Activated CD4-positive, alpha-beta memory T cell treated with anti-CD3 and anti-CD28 coated beads for 36 hours (primary cell): ENCODE measurements around the gene TULP1. TPM values are rescaled to one million over a fixed set of nuclear protein-coding genes. Genes with fewer than 3 reads are reported as not detected.

ENCODE experiments used
- CTCF ChIA-PET: fragments of 350-600 bp; sonication (Branson Sonifier 250); formaldehyde crosslinking; loops from one replicate; lab custom pipeline; 2021; ENCODE audit warnings: antibody characterized with exemption, inconsistent platforms; lab: Charles Lee
- POLR2A ChIA-PET: fragments of 350-600 bp; sonication (Branson Sonifier 250); formaldehyde crosslinking; loops from one replicate; lab custom pipeline; 2021; ENCODE audit warnings: antibody characterized with exemption; lab: Charles Lee
- DNase-seq: peaks from one replicate; pipeline ENCODE4 v3.0.0-alpha.2; 2020
- H3K27ac Mint-ChIP-seq: one replicate; pipeline ENCODE4 v1.8.0; 2021; ENCODE audit warnings: mixed read lengths
- H3K27me3 Mint-ChIP-seq: one replicate; pipeline ENCODE4 v1.8.0; 2021; ENCODE audit warnings: mixed read lengths
- H3K36me3 Mint-ChIP-seq: one replicate; pipeline ENCODE4 v1.8.0; 2021; ENCODE audit warnings: mixed read lengths
- H3K4me1 Mint-ChIP-seq: one replicate; pipeline ENCODE4 v1.8.0; 2021; ENCODE audit warnings: low read depth, mixed read lengths
- H3K4me3 Mint-ChIP-seq: one replicate; pipeline ENCODE4 v1.8.0; 2021; ENCODE audit warnings: mild to moderate bottlenecking, mixed read lengths
- H3K9me3 Mint-ChIP-seq: one replicate; pipeline ENCODE4 v1.8.0; 2021; ENCODE audit warnings: mixed read lengths
- intact Hi-C: fragments of 100-400 bp; cut with micrococcal nuclease; formaldehyde crosslinking; loops from one replicate; pipeline ENCODE4 v1.15.1; 2023
- total RNA-seq, 2 experiments: library from RNA; stranded (reverse); gene quantifications; one replicate each; pipeline ENCODE4 v1.2.3, GENCODE V29; 2021

Gene TULP1
- not detected for total RNA-seq

DNA sequence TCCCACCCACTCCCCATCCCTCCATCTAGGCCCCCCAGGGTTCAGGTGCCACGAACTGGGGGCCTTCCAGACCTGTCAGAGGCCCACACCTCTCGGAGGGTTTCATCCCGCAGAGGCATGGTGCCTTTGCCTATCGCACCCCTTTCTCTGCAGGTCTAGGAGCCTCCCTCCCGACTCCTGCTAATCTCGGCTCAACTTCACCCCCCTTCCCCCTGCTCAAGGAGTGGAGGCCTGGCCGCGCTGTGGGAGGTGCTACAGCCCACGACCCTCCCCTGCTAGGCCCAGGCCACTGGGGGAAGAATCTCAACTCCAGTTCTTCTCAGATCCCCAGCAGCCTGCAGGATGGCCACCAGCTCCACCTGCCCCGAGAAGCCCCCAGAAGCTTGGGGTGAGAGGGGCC is at the start of gene TULP1:
TULP1 (minus strand) TSS at position 157 of the 400 bp plus-strand sequence; CDS start at position 119, 38 bp downstream.
- intact Hi-C loops: no loop called here
- ChIA-PET CTCF (no interaction called here), POLR2A (no interaction called here)
- Mint-ChIP-seq H3K9me3 (no peaks in the 10 kb centered on the region), H3K4me1 (no peaks in the 10 kb centered on the region), H3K27me3 (peaks cover 11% of the 10 kb centered on the region), H3K4me3 (no peak within 1 kb of the TSS), H3K36me3 (no peaks in the 10 kb centered on the region), H3K27ac (no peak within 1 kb of the TSS)
- DNase-seq: no peak

DNA sequence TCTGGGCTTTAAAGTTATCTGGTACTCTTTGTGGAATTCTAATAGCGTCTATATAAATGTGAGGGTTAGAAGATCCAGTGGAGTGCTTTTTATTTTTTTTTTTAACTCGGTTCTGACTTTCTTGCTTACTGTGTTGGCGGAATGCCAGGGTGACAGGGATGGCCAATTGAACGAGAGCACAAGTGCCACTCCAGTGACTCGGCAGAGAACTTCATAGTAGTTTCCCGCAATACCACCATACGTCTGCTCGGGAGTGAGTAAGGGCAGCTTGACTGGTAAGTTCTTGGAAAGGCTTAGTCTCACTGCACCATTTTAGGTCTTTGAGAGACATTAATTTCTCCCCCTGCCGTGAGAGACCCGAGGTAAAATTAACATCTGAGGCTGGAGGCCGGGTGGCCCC is 49.4 kb upstream of the TULP1 start:
- intact Hi-C loops: no loop called here
- POLR2A ChIA-PET: no interaction called here
- no peak overlapping the region for H3K27ac Mint-ChIP-seq
- H3K4me1 Mint-ChIP-seq: peaks cover 5% of the 10 kb centered on the region
- H3K27me3 Mint-ChIP-seq: peaks cover 5% of the 10 kb centered on the region
- H3K36me3 Mint-ChIP-seq: no peaks in the 10 kb centered on the region
- CTCF ChIA-PET: interaction anchor here (1.0 to 2.4 kb wide), 2 partner anchors 22 to 175 kb away, joined by 3 to 8 read pairs; partner anchors contain the start of gene ARMC12
- H3K9me3 Mint-ChIP-seq: no peaks in the 10 kb centered on the region
- H3K4me3 Mint-ChIP-seq: no peak overlapping the region
- no peak for DNase-seq

DNA sequence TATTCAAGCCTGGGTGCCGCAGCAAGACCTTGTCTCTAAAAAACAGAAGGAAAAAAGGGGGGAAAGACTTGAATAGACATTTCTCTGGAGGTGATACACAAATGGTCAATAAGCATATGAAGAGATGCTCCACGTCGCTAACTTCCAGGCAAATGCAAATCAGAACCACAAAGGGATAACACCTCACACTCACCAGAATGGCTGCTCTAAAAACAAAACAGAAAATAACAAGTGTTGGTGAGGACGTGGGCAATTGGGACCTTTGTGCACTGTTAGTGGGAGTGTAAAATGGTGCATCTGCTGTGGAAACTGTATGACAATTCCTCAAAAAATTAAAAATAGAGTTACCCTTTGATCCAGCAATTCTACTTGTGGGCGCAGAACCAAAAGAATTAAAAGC is 48.4 kb upstream of the TULP1 start:
- CTCF ChIA-PET: interaction anchor here (1.0 to 1.2 kb wide), 2 partner anchors 21 to 39 kb away, joined by 3 read pairs; no protein-coding TSS in a partner anchor
- Mint-ChIP-seq H3K4me1 (peaks cover 5% of the 10 kb centered on the region), H3K27ac (no peak overlapping the region), H3K27me3 (peaks cover 1% of the 10 kb centered on the region), H3K36me3 (no peaks in the 10 kb centered on the region), H3K4me3 (no peak overlapping the region), H3K9me3 (no peaks in the 10 kb centered on the region)
- DNase-seq: no peak
- POLR2A ChIA-PET: no interaction called here
- intact Hi-C loops: no loop called here

DNA sequence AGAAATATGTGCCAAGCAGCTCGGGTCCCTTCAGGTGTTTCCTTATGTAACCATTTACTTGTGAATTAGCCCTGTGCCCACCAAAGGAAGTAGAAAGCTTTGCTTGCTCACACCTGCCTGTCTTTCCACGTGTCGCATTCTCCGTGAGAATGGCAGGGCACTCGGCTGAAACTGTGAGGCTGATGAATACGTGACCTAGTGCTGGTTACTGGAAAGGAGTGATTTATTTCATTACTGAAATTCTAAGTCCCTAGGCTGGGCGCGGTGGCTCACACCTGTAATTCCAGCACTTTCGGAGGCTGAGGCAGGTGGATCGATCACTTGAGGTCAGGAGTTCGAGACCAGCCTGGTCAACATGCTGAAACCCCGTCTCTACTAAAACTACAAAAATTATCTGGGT is 45.9 kb upstream of the TULP1 start:
- peak; percentile 33 for DNase-seq
- Mint-ChIP-seq H3K27ac (no peak overlapping the region), H3K36me3 (no peaks in the 10 kb centered on the region), H3K27me3 (peaks cover 1% of the 10 kb centered on the region), H3K9me3 (no peaks in the 10 kb centered on the region), H3K4me3 (no peak overlapping the region), H3K4me1 (peaks cover 5% of the 10 kb centered on the region)
- ChIA-PET CTCF (interaction anchor here (2.4 kb wide), 1 partner anchor 178 kb away, joined by 9 read pairs; the partner anchor contains the start of gene ARMC12), POLR2A (no interaction called here)
- intact Hi-C loops: no loop called here

DNA sequence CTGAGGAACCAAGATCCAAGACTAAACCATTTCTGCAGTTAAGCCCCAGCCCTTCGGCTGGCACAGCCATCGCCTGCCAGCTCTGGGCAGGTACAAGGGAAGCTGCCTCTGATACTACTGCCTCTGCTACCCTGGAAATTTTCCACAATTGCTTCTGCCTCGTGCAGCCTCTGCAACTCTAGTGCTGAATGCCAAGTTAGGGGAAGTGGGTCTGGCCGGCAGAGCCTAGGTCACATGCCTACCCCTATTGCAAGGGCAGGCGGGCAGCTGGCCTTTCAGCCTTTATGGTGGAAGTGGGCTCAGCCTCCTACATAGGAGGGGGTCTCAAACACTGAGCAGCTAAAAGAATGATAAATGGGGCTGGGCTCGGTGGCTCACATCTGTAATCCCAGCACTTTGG is 44.5 kb upstream of the TULP1 start:
- CTCF ChIA-PET: interaction anchor here (0.8 kb wide), 1 partner anchor 34 kb away, joined by 3 read pairs; no protein-coding TSS in a partner anchor
- intact Hi-C loops: no loop called here
- no peak overlapping the region for H3K4me3 Mint-ChIP-seq

DNA sequence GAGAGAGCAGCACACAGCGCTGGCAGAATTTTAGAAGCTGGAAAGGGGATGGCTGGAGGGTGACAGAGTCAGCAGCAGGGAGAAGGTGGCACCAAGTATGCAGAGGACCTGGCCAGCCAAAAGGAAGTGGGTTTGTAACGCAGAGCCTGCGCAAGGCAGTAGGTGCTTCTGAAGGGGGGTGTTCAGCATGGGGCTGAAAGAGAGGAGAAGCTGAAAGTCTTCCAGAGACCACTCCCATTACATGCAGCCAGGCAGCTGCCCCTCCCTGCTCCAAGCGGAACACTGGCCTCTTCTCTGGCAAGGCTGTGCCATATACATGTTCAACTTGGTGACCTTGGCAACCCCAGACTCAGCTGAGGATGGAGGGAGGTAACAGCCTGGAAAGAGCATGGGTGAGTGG is 42.1 kb upstream of the TULP1 start:
- CTCF ChIA-PET: interaction anchor here (1.0 to 1.8 kb wide), 3 partner anchors 32 to 258 kb away, joined by 3 to 7 read pairs (median 4); partner anchors contain the start of genes ARMC12 and DEF6
- H3K36me3 Mint-ChIP-seq: peaks cover 5% of the 10 kb centered on the region
- intact Hi-C loops: no loop called here
- H3K27ac Mint-ChIP-seq: no peak overlapping the region
- no peak overlapping the region for H3K4me3 Mint-ChIP-seq
- DNase-seq: no peak
- peaks cover 6% of the 10 kb centered on the region for H3K9me3 Mint-ChIP-seq
- POLR2A ChIA-PET: no interaction called here
- H3K4me1 Mint-ChIP-seq: no peaks in the 10 kb centered on the region
- H3K27me3 Mint-ChIP-seq: peaks cover 2% of the 10 kb centered on the region

More for the DNA sequence above, 44.5 kb upstream of the TULP1 start:
- Mint-ChIP-seq H3K27me3 (no peaks in the 10 kb centered on the region), H3K27ac (no peak overlapping the region), H3K4me1 (peaks cover 5% of the 10 kb centered on the region), H3K9me3 (no peaks in the 10 kb centered on the region), H3K36me3 (no peaks in the 10 kb centered on the region)
- POLR2A ChIA-PET: no interaction called here
- no peak for DNase-seq

DNA sequence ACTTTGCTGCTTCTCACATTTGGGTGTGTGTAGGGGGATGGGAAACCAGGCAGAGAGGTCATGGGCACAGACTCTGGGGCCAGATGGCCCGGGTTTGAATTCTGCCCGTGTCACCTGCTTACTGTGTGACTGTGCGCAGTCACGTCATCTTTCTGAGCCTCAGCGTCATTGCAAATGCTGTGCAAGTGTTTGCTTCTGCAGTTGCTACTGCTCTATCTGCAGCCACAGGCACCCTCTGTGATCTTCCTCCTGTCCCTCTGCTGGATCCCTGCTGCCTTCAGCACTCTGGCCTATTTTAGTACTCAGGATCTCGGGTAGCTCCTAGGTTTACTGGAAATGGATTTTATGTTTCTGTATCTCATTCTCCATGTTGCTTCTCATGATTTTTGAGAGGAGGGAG is 40.6 kb upstream of the TULP1 start:
- H3K27me3 Mint-ChIP-seq: peaks cover 3% of the 10 kb centered on the region
- POLR2A ChIA-PET: interaction anchor here (1.5 kb wide), 1 partner anchor 31 kb away, joined by 3 read pairs; no protein-coding TSS in a partner anchor
- H3K36me3 Mint-ChIP-seq: peaks cover 5% of the 10 kb centered on the region
- intact Hi-C loops: no loop called here
- H3K9me3 Mint-ChIP-seq: peaks cover 7% of the 10 kb centered on the region
- CTCF ChIA-PET: interaction anchor here (0.6 to 3.4 kb wide), 11 partner anchors 10 to 257 kb away, joined by 3 to 40 read pairs (median 7); partner anchors contain the start of genes ARMC12 and DEF6
- no peak for DNase-seq
- no peaks in the 10 kb centered on the region for H3K4me1 Mint-ChIP-seq
- no peak overlapping the region for H3K4me3 Mint-ChIP-seq
- no peak overlapping the region for H3K27ac Mint-ChIP-seq

DNA sequence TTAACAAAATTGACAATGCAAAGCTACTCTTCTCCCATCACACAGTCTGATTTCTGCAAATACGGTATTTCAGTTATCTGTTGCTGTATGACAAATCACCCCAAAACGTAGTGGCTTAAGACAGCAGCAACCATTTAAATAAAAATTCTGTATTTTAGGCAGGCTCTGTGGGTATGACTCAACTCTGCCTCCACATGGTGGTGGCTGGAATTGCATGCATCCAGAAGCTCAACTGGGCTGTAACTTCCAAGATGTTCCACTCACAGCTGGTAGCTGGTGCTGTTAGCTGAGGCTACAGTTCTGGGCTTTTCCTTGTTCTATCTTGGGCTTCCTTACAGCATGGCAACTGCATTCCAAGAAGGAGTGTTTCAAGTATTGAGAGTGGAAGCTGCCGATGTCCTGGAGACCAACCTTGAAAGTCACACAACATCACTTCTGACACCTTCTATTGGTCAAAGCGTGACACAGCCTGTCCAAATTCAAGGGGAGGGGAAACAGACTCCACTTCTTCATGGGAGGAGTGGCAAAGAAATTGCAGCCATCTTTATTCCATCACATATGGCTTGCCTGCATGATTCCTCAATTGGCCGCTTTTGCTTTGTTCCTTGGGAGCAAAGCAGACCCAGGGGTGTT is 39.7 kb upstream of the TULP1 start:
- Mint-ChIP-seq H3K36me3 (peaks cover 5% of the 10 kb centered on the region), H3K27ac (no peak overlapping the region), H3K4me3 (no peak overlapping the region), H3K4me1 (no peaks in the 10 kb centered on the region), H3K9me3 (peaks cover 7% of the 10 kb centered on the region), H3K27me3 (peaks cover 6% of the 10 kb centered on the region)
- intact Hi-C loops: loop anchor here (1.0 kb wide), 1 partner anchor 30 kb away; no protein-coding TSS in a partner anchor
- POLR2A ChIA-PET: interaction anchor here (1.5 kb wide), 1 partner anchor 30 kb away, joined by 3 read pairs; no protein-coding TSS in a partner anchor
- peak; percentile 78 for DNase-seq
- CTCF ChIA-PET: interaction anchor here (0.6 to 3.4 kb wide), 42 partner anchors 9 to 726 kb away, joined by 3 to 40 read pairs (median 4); partner anchors contain the start of genes ARMC12 and DEF6

DNA sequence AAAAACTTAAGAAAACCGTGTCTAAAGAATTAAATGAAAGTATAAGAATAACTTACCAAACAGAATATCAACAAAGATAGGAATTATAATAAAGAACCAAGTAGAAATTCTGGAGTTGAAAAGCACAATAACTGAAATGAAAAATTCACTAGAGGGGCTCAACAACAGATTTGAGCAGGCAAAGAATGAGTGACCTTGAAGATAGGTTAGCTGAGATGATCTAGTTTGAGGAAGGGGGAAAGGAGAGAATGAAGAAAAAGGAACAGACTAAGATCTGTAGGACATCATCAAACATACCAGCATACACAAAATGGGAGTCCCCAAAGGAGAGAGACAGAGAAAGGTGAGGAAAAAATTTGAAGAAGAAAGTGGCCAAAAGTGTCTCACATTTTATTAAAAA is 37.7 kb upstream of the TULP1 start:
- CTCF ChIA-PET: interaction anchor here (3.4 kb wide), 1 partner anchor 27 kb away, joined by 40 read pairs; no protein-coding TSS in a partner anchor
- Mint-ChIP-seq H3K27ac (no peak overlapping the region), H3K27me3 (peaks cover 6% of the 10 kb centered on the region), H3K9me3 (peaks cover 7% of the 10 kb centered on the region), H3K4me1 (no peaks in the 10 kb centered on the region), H3K36me3 (peaks cover 5% of the 10 kb centered on the region), H3K4me3 (no peak overlapping the region)
- no peak for DNase-seq
- intact Hi-C loops: no loop called here
- POLR2A ChIA-PET: interaction anchor here (0.7 kb wide), 1 partner anchor 245 kb away, joined by 3 read pairs; no protein-coding TSS in a partner anchor

DNA sequence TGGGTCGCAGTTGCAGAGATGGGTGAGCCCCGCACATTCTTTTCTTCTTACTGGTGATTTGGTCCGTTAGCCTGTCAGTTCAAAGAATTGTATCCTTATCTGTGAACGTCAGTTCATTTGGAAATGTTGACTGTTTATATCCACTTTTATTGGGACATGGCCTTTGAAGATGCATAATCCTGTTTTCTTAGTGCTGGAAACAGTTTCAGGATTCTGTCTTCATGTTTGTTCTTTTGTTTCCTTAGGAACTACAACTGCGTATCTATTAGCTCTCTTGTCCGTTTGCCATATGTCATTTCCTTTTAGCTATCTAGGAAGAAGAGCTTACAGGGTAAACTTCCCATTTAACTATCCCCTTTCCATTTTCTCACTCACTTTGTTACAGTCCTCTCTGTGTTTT is 35.0 kb upstream of the TULP1 start:
- ChIA-PET POLR2A (no interaction called here), CTCF (interaction anchor here (0.9 to 1.7 kb wide), 2 partner anchors 25 to 50 kb away, joined by 3 read pairs; no protein-coding TSS in a partner anchor)
- Mint-ChIP-seq H3K4me3 (no peak overlapping the region), H3K27me3 (peaks cover 6% of the 10 kb centered on the region), H3K4me1 (no peaks in the 10 kb centered on the region), H3K36me3 (peaks cover 5% of the 10 kb centered on the region), H3K9me3 (peaks cover 7% of the 10 kb centered on the region), H3K27ac (no peak overlapping the region)
- intact Hi-C loops: no loop called here
- no peak for DNase-seq

DNA sequence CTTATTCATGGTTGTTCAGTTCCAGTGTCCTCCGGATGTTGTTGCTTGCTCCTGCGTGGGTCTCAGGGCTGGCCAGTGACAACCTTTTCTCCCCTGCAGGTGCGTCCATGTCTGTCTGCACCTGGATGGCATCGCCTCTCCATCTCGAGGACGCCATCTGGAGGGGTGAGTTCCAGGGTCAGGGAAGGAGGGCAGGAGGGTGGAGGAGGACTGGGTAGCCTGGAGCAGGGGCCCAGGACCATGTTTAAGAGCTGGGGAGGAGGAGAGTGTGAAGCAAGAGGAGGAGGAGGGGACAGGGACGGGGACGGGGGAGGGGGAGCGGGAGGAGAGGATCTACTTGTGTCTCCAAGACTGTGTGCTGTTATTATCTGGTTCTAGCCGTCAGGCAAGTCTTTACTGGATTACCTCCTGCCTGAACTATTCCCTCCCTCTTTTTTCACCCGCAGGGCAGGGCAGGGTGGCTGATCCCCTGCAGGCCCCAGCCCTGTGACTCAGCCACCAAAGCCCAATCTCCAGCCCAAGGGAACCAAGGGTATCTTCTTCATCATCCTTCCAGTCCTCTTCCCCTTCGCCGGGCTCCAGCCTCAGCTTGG is 32.2 kb upstream of the TULP1 start:
- CTCF ChIA-PET: no interaction called here
- H3K4me3 Mint-ChIP-seq: no peak overlapping the region
- H3K9me3 Mint-ChIP-seq: peaks cover 6% of the 10 kb centered on the region
- H3K27me3 Mint-ChIP-seq: peaks cover 4% of the 10 kb centered on the region
- no peaks in the 10 kb centered on the region for H3K4me1 Mint-ChIP-seq
- DNase-seq: no peak
- POLR2A ChIA-PET: no interaction called here
- H3K27ac Mint-ChIP-seq: no peak overlapping the region
- intact Hi-C loops: no loop called here
- peaks cover under 1% of the 10 kb centered on the region for H3K36me3 Mint-ChIP-seq
